ENCODE data around the gene ERCC5. TPM values are rescaled to one million over a fixed set of nuclear protein-coding genes. Genes with fewer than 3 reads are reported as not detected.

The ERCC5 gene
- total and polyA plus RNA-seq, 2 donors (not counting 1 experiment from before 2014, with no cell fraction given): 34.7 to 88.3 TPM

DNA sequence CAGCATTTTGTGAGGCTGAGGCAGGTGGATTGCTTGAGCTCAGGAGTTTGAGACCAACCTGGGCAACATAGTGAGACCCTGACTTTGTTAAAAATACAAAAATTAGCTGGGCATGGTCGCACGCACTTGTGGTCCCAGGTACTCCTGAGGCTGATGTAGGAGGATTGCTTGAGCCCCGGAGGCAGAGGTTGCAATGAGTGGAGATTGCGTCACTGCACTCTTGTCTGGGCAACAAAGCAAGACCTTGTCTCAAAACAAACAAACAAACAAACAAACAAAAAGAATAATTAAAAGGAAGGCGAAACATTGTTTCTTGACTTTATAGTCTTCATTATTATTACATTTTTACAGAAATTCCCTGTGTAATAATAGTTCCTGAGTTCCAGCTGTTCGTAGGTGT is 31.0 kb upstream of the ERCC5 start:
- Mint-ChIP-seq H3K27ac (no peak overlapping the region), H3K27me3 (no peaks in the 10 kb centered on the region), H3K4me1 (no peaks in the 10 kb centered on the region), H3K9me3 (ENCODE audit: insufficient read depth) (peaks cover 5% of the 10 kb centered on the region), H3K4me3 (no peak overlapping the region)
- H3K4me3 ChIP-seq (ENCODE audit: control extremely low read depth in 1 of 5, extremely low read depth in 1 of 5, insufficient read depth in 1 of 5, low read depth in 2 of 5, low read length in 4 of 5): no peak overlapping the region
- H3K4me1 ChIP-seq (ENCODE audit: control insufficient read depth in 2 of 2, insufficient read depth in 2 of 2, low read length in 2 of 2): no peaks in the 10 kb centered on the region
- intact Hi-C loops (cut with micrococcal nuclease): no loop called here
- H3K27me3 ChIP-seq (replicated peaks in 1 of 4; ENCODE audit: control extremely low read depth in 1 of 4, control insufficient read depth in 3 of 4, insufficient read depth in 4 of 4, low read length in 3 of 4): no peaks in the 10 kb centered on the region
- TF ChIP-seq CTCF (IDR thresholded peaks at IDR 0.05): no peak
- TF ChIP-seq EZH2 (IDR thresholded peaks at IDR 0.05; ENCODE audit: borderline replicate concordance, insufficient read depth, low read depth, low read length, poor library complexity, severe bottlenecking): no peak
- H3K9me3 ChIP-seq (ENCODE audit: control extremely low read depth in 1 of 3, control insufficient read depth in 2 of 3, insufficient read depth in 1 of 3, low read length in 2 of 3): peaks cover 0 to 4% (median 1%) of the 10 kb centered on the region in 3 donors
- H3K79me2 ChIP-seq (ENCODE audit: control insufficient read depth, insufficient read depth, low read length): no peaks in the 10 kb centered on the region
- ChIA-PET POLR2A (no interaction called here), CTCF (interaction anchor here (0.6 kb wide), 1 partner anchor 229 kb away, joined by 3 read pairs; no protein-coding TSS in a partner anchor)
- no peaks in the 10 kb centered on the region for H4K20me1 ChIP-seq (ENCODE audit: control insufficient read depth, insufficient read depth, low read length, poor library complexity, severe bottlenecking)
- no peak overlapping the region for H2AFZ ChIP-seq (ENCODE audit: insufficient read depth, low read depth, low read length, poor library complexity, severe bottlenecking)
- no peak overlapping the region for H3K4me2 ChIP-seq (replicated peaks; ENCODE audit: low read depth, low read length, poor library complexity, severe bottlenecking)
- H3K36me3 ChIP-seq (replicated peaks in 1 of 2; ENCODE audit: control extremely low read depth in 1 of 2, control insufficient read depth in 1 of 2, extremely low read depth in 1 of 2, insufficient read depth in 2 of 2, low read length in 1 of 2): peaks cover 0 to 2% of the 10 kb centered on the region in 2 experiments
- DNase-seq: no peak
- WGBS (ENCODE audit: insufficient coverage): no CpG with 5 or more reads among the region's 6 CpGs
- H3K27ac ChIP-seq (ENCODE audit: low read length in 2 of 2): no peak overlapping the region
- H3K9ac ChIP-seq (ENCODE audit: low read length): no peak overlapping the region
- ATAC-seq (ENCODE audit: low read depth): no peak

DNA sequence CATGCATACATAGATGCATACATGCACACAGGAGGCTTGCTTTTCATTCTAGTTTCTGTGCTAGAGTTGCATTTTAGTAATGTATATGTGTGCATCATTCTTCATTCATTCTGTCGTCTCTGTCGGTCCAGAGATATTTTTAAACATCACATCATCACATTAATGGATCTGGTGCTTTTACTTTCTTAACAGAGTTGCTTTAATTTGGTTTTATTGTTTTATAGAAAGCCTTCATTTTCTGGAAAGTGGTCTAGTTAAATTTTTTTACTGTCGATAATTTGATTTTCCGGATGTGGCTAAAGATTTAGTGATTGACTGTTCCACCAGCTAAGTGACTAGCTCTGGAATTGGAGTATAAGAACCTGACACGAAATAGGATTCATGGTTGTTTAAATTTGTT is 30.0 kb upstream of the ERCC5 start:
- Histone ChIP-seq H2AFZ (ENCODE audit: insufficient read depth, low read depth, low read length, poor library complexity, severe bottlenecking) (no peak overlapping the region), H3K27me3 (replicated peaks in 1 of 4; ENCODE audit: control extremely low read depth in 1 of 4, control insufficient read depth in 3 of 4, insufficient read depth in 4 of 4, low read length in 3 of 4) (no peaks in the 10 kb centered on the region), H3K4me1 (ENCODE audit: control insufficient read depth in 2 of 2, insufficient read depth in 2 of 2, low read length in 2 of 2) (no peaks in the 10 kb centered on the region), H3K4me2 (replicated peaks; ENCODE audit: low read depth, low read length, poor library complexity, severe bottlenecking) (no peak overlapping the region), H3K4me3 (ENCODE audit: control extremely low read depth in 1 of 5, extremely low read depth in 1 of 5, insufficient read depth in 1 of 5, low read depth in 2 of 5, low read length in 4 of 5) (no peak overlapping the region), H3K27ac (ENCODE audit: low read length in 2 of 2) (no peak overlapping the region), H3K9me3 (ENCODE audit: control extremely low read depth in 1 of 3, control insufficient read depth in 2 of 3, insufficient read depth in 1 of 3, low read length in 2 of 3) (peaks cover 0 to 1% (median 1%) of the 10 kb centered on the region in 3 donors), H4K20me1 (ENCODE audit: control insufficient read depth, insufficient read depth, low read length, poor library complexity, severe bottlenecking) (no peaks in the 10 kb centered on the region), H3K36me3 (replicated peaks in 1 of 2; ENCODE audit: control extremely low read depth in 1 of 2, control insufficient read depth in 1 of 2, extremely low read depth in 1 of 2, insufficient read depth in 2 of 2, low read length in 1 of 2) (peaks cover 0 to 2% of the 10 kb centered on the region in 2 experiments), H3K9ac (ENCODE audit: low read length) (no peak overlapping the region), H3K79me2 (ENCODE audit: control insufficient read depth, insufficient read depth, low read length) (no peaks in the 10 kb centered on the region)
- TF ChIP-seq EZH2 (IDR thresholded peaks at IDR 0.05; ENCODE audit: borderline replicate concordance, insufficient read depth, low read depth, low read length, poor library complexity, severe bottlenecking): no peak
- no peak for TF ChIP-seq CTCF (IDR thresholded peaks at IDR 0.05)
- Mint-ChIP-seq H3K4me1 (no peaks in the 10 kb centered on the region), H3K27ac (no peak overlapping the region), H3K9me3 (ENCODE audit: insufficient read depth) (peaks cover 5% of the 10 kb centered on the region), H3K4me3 (no peak overlapping the region), H3K27me3 (no peaks in the 10 kb centered on the region)
- DNase-seq: no peak
- CTCF ChIA-PET: no interaction called here
- intact Hi-C loops (cut with micrococcal nuclease): no loop called here
- POLR2A ChIA-PET: no interaction called here
- WGBS (ENCODE audit: insufficient coverage): 100% methylated on average over 2 of the region's 5 CpGs
- ATAC-seq (ENCODE audit: low read depth): no peak
